Endothelial cell of umbilical vein (primary cell): ENCODE data around the gene APP. TPM values are rescaled to one million over a fixed set of nuclear protein-coding genes. Genes with fewer than 3 reads are reported as not detected.
"Not testable (repeated sequence)": the region's sequence is repeated elsewhere in the genome, so short reads cannot be mapped to it uniquely, and the experiment has no call there.

ENCODE experiments used
- BruUV-seq: library from RNA; stranded (reverse); fragments of 400-500 nt; replicated peaks from 2 replicates; lab custom pipeline; 2021; lab: Mats Ljungman, UMichigan
- CTCF ChIA-PET: fragments of 300-600, 350-600 bp; sonication (Branson Sonifier 250); formaldehyde crosslinking; loops from one replicate; lab custom pipeline; 2021; ENCODE audit warnings: antibody characterized with exemption, inconsistent platforms; lab: Charles Lee
- POLR2A ChIA-PET: fragments of 300-600, 350-600 bp; sonication (Branson Sonifier 250); formaldehyde crosslinking; loops from one replicate; lab custom pipeline; 2021; ENCODE audit warnings: antibody characterized with exemption, inconsistent platforms; lab: Charles Lee
- DNase-seq: peaks from one replicate; pipeline ENCODE4 v3.0.0-alpha.2; 2011; ENCODE audit warnings: low read depth, low spot score
- FAIRE-seq: peaks from 2 replicates; lab custom pipeline; 2011; peaks lifted over from hg19 to GRCh38; lab: Jason Lieb, UNC
- H2AFZ ChIP-seq: 2 replicates; pipeline ENCODE4 v1.6.0; 2012; ENCODE audit warnings: low read depth, low read length, control low read depth, inconsistent platforms
- H3K27ac ChIP-seq: 2 replicates; pipeline ENCODE4 v1.5.1; 2011; ENCODE audit warnings: low read depth, mild to moderate bottlenecking, control low read depth, low read length, moderate library complexity; ENCODE audit not compliant: insufficient read depth
- H3K27me3 ChIP-seq, 2 experiments: 2 replicates each; pipeline versions ENCODE4 v1.6.0 to v1.6.1; 2011; ENCODE audit warnings: low read length in 2 of 2, mixed read lengths in 1 of 2; ENCODE audit not compliant: control insufficient read depth in 2 of 2, insufficient read depth in 2 of 2
- H3K36me3 ChIP-seq, 2 experiments: 2 replicates in 1 of 2; 3 replicates in 1 of 2; pipeline ENCODE4 v1.5.1; 2011; ENCODE audit warnings: low read length in 2 of 2, mild to moderate bottlenecking in 1 of 2, moderate library complexity in 1 of 2; ENCODE audit not compliant: control insufficient read depth in 2 of 2, insufficient read depth in 2 of 2; ENCODE audit errors: extremely low read depth in 1 of 2
- H3K4me1 ChIP-seq: 3 replicates; pipeline ENCODE4 v1.5.1; 2011; ENCODE audit warnings: mild to moderate bottlenecking, low read length; ENCODE audit not compliant: control insufficient read depth, insufficient read depth; ENCODE audit errors: extremely low read depth
- H3K4me2 ChIP-seq: 2 replicates; pipeline ENCODE4 v1.6.1; 2011; ENCODE audit warnings: low read length, control low read depth, mixed read lengths; ENCODE audit not compliant: insufficient read depth
- H3K4me3 ChIP-seq, 3 experiments: fragments of 200-600 bp in 1 of 3; sonication (generic), shearing (Covaris generic) in 1 of 3; replicated peaks in 1 of 3; 2 replicates each; pipeline ENCODE4 v1.5.1; 2011 to 2016; ENCODE audit warnings: control low read depth in 3 of 3, low read length in 3 of 3, mild to moderate bottlenecking in 2 of 3, inconsistent platforms in 1 of 3, low read depth in 1 of 3, moderate library complexity in 1 of 3; ENCODE audit not compliant: insufficient read depth in 1 of 3
- H3K79me2 ChIP-seq: 2 replicates; pipeline ENCODE4 v1.6.0; 2012; ENCODE audit warnings: low read length, inconsistent platforms; ENCODE audit not compliant: control insufficient read depth, insufficient read depth
- H3K9ac ChIP-seq: replicated peaks from 2 replicates; pipeline ENCODE3; 2011; ENCODE audit warnings: low read length, control low read depth; ENCODE audit not compliant: insufficient read depth; ENCODE audit errors: extremely low read depth
- H3K9me1 ChIP-seq: replicated peaks from 3 replicates; pipeline ENCODE4 v1.6.0; 2011; ENCODE audit warnings: mild to moderate bottlenecking, low read length; ENCODE audit not compliant: control insufficient read depth, insufficient read depth; ENCODE audit errors: extremely low read depth
- H3K9me3 ChIP-seq: replicated peaks from 2 replicates; pipeline ENCODE4 v1.5.1; 2012; ENCODE audit warnings: low read length, inconsistent platforms; ENCODE audit not compliant: control insufficient read depth, insufficient read depth
- H4K20me1 ChIP-seq: replicated peaks from 2 replicates; pipeline ENCODE3; 2011; ENCODE audit warnings: mild to moderate bottlenecking, low read length; ENCODE audit not compliant: control insufficient read depth, insufficient read depth; ENCODE audit errors: extremely low read depth
- FOS ChIP-seq: IDR thresholded peaks from 2 replicates; pipeline ENCODE4 v1.6.1; 2011; ENCODE audit warnings: mild to moderate bottlenecking, low read length, moderate library complexity, borderline replicate concordance; ENCODE audit not compliant: insufficient read depth
- dilution Hi-C: fragments of 300-500 bp; cut with MboI; formaldehyde crosslinking; loops from one replicate; pipeline ENCODE4 v1.15.0; 2019; ENCODE audit warnings: low sequenced_read_pairs; ENCODE audit not compliant: extremely low pct_ligation_motif_present
- intact Hi-C: fragments of 100-400 bp; cut with micrococcal nuclease; formaldehyde crosslinking; loops from one replicate; pipeline ENCODE4 v1.10.0; 2022
- polyA plus RNA-seq, 4 experiments: library from polyadenylated mRNA; depleted of rRNA in 3 of 4; stranded (reverse) in 3 of 4; unstranded in 1 of 4; fragments of >200 nt; gene quantifications; 2 replicates each; pipeline versions ENCODE4 v1.2.1 to v1.2.3, GENCODE V29; 2011 to 2012; ENCODE audit warnings: missing spikeins in 1 of 4
- total RNA-seq: library from RNA; stranded (reverse); gene quantifications from 2 replicates; pipeline ENCODE4 v1.2.3, GENCODE V29; 2021

Gene APP
- total and polyA plus RNA-seq, 2 donors (not counting 3 experiments of a cell fraction or from before 2014, with no cell fraction given), result 914 to 928 TPM

- no peaks in the 10 kb centered on the region for H3K4me1 ChIP-seq
- intact Hi-C loops, result no loop called here
- no peaks in the 10 kb centered on the region for H3K9me1 ChIP-seq
- H3K9me3 ChIP-seq, result no peaks in the 10 kb centered on the region
- FAIRE-seq (no peak), DNase-seq (no peak)
- H3K36me3 ChIP-seq, result peaks cover 0 to 3% of the 10 kb centered on the region in 2 experiments
- no peak overlapping the region for H3K9ac ChIP-seq
- peaks cover 62% of the 10 kb centered on the region for H3K79me2 ChIP-seq
- H4K20me1 ChIP-seq, result peaks cover 2% of the 10 kb centered on the region
- no peak overlapping the region for H3K27ac ChIP-seq
- ChIA-PET CTCF (interaction anchor here (1.7 kb wide), 1 partner anchor 118 kb away, joined by 5 read pairs; no protein-coding TSS in a partner anchor), POLR2A (no interaction called here)
- no peak overlapping the region for H3K4me2 ChIP-seq
- dilution Hi-C loops, result no loop called here
- no peaks in the 10 kb centered on the region for H3K27me3 ChIP-seq
- no peak overlapping the region for H3K4me3 ChIP-seq
- no peak overlapping the region for H2AFZ ChIP-seq
- BruUV-seq, result no TSS peak
- no peak for TF ChIP-seq FOS
Observed at GRCh38 chr21:26013970-26014369, 156.6 kb downstream of the APP start.

GRCh38 chr21:26012482-26012881 is 158.1 kb downstream of the APP start:
- peaks cover 61% of the 10 kb centered on the region for H3K79me2 ChIP-seq
- FAIRE-seq, H3K4me1 ChIP-seq, DNase-seq, H3K4me3 ChIP-seq, H3K36me3 ChIP-seq, intact Hi-C loops, H3K27ac ChIP-seq, CTCF ChIA-PET, H3K9me1 ChIP-seq, BruUV-seq, H3K9me3 ChIP-seq, dilution Hi-C loops, POLR2A ChIA-PET, H3K9ac ChIP-seq, H3K4me2 ChIP-seq, H3K27me3 ChIP-seq, H4K20me1 ChIP-seq, H2AFZ ChIP-seq: not testable (repeated sequence)
